GM12878 (cell line): ENCODE data around the gene RPL5. TPM values are rescaled to one million over a fixed set of nuclear protein-coding genes. Genes with fewer than 3 reads are reported as not detected.
A peak's percentile ranks its signal among the peaks of the same experiment; 100 is the strongest.

Experiments
- BMI1 ChIP-seq: fragments of 450-650 bp; IDR thresholded peaks from 2 replicates; pipeline ENCODE4 v1.6.1; 2016; ENCODE audit warnings: mild to moderate bottlenecking, moderate library complexity, borderline replicate concordance
- CREB1 ChIP-seq: IDR thresholded peaks from 2 replicates; pipeline ENCODE4 v1.6.1; 2012; ENCODE audit warnings: low read depth, mild to moderate bottlenecking, inconsistent platforms
- CREM ChIP-seq: IDR thresholded peaks from 2 replicates; pipeline ENCODE4 v1.6.1; 2014; ENCODE audit warnings: antibody characterized with exemption, low read depth
- DPF2 ChIP-seq: fragments of 450-650 bp; IDR thresholded peaks from 2 replicates; pipeline ENCODE4 v1.6.1; 2017; ENCODE audit warnings: mild to moderate bottlenecking
- EGR1 ChIP-seq, 2 experiments: IDR thresholded peaks; 1 replicate in 1 of 2; 2 replicates in 1 of 2; pipeline ENCODE4 v1.6.1; 2011 to 2012; ENCODE audit warnings: low read depth in 2 of 2, low read length in 2 of 2, borderline replicate concordance in 1 of 2, mild to moderate bottlenecking in 1 of 2, moderate library complexity in 1 of 2
- EZH2 ChIP-seq: IDR thresholded peaks from 2 replicates; pipeline ENCODE4 v1.6.1; 2012; ENCODE audit warnings: low read depth, mild to moderate bottlenecking, control low read depth, inconsistent platforms, low read length, borderline replicate concordance; ENCODE audit not compliant: control insufficient read depth
- GATAD2B ChIP-seq: fragments of 450-650 bp; conservative IDR thresholded peaks from 2 replicates; pipeline ENCODE4 v1.6.1; 2017; ENCODE audit warnings: low read depth, mild to moderate bottlenecking, moderate library complexity
- HDAC6 ChIP-seq: fragments of 200-600 bp; sonication (generic); IDR thresholded peaks from one replicate; pipeline ENCODE4 v1.8.0; 2017; ENCODE audit warnings: antibody characterized with exemption; ENCODE audit not compliant: unreplicated experiment
- IKZF1 ChIP-seq: fragments of 450-650 bp; conservative IDR thresholded peaks from 2 replicates; pipeline ENCODE4 v1.6.1; 2017; ENCODE audit warnings: antibody characterized with exemption, mild to moderate bottlenecking
- PAX5 ChIP-seq: IDR thresholded peaks from 2 replicates; pipeline ENCODE4 v1.6.1; 2011; ENCODE audit warnings: low read depth, low read length, borderline replicate concordance
- POLR2A ChIP-seq: IDR thresholded peaks from 2 replicates; pipeline ENCODE4 v1.6.1; 2011; ENCODE audit warnings: low read depth, mild to moderate bottlenecking, low read length
- RCOR1 ChIP-seq: conservative IDR thresholded peaks from 2 replicates; pipeline ENCODE4 v1.6.1; 2012; ENCODE audit warnings: low read depth, low read length, improper control_type of control experiment
- RUNX3 ChIP-seq: IDR thresholded peaks from 2 replicates; pipeline ENCODE4 v1.6.1; 2012; ENCODE audit warnings: low read length, inconsistent platforms
- SIX5 ChIP-seq: IDR thresholded peaks from 2 replicates; pipeline ENCODE4 v1.6.1; 2011; ENCODE audit warnings: mild to moderate bottlenecking, low read depth, low read length, moderate library complexity; ENCODE audit not compliant: severe bottlenecking
- STAT1 ChIP-seq: fragments of 450-650 bp; conservative IDR thresholded peaks from 2 replicates; pipeline ENCODE4 v1.6.1; 2014; ENCODE audit warnings: antibody characterized with exemption, mild to moderate bottlenecking
- YY1 ChIP-seq: IDR thresholded peaks from 2 replicates; pipeline ENCODE4 v1.6.1; 2011; ENCODE audit warnings: low read depth, mild to moderate bottlenecking, low read length
- ZNF207 ChIP-seq: fragments of 450-650 bp; IDR thresholded peaks from 2 replicates; pipeline ENCODE4 v1.6.1; 2014; ENCODE audit warnings: antibody characterized with exemption, mild to moderate bottlenecking, borderline replicate concordance
- polyA plus RNA-seq, 11 experiments: library from polyadenylated mRNA; depleted of rRNA in 4 of 11; unstranded in 6 of 11; stranded (reverse) in 5 of 11; fragments of >200 nt; fragmentation: Nextera tagmentation in 4 of 11; fragmentation: Illumina TruSeq in 1 of 11; extraction: Ambion mirVana in 4 of 11; extraction: Trizol in 1 of 11; gene quantifications; 1 replicate in 1 of 11; 2 replicates in 10 of 11; pipeline versions ENCODE4 v1.2.1 to v1.2.3, GENCODE V29; 2011 to 2016; ENCODE audit warnings: inconsistent platforms in 2 of 11, missing spikeins in 2 of 11, low read depth in 1 of 11
- total RNA-seq, 4 experiments: library from RNA; depleted of rRNA in 3 of 4; stranded (reverse); fragments of >200 nt in 3 of 4; fragmentation: Illumina TruSeq in 1 of 4; extraction: Trizol in 1 of 4; gene quantifications; 2 replicates each; pipeline versions ENCODE4 v1.2.1 to v1.2.3, GENCODE V29; 2013 to 2021
- TF ChIP-seq, protein P1 (sequence below): IDR thresholded peaks from 2 replicates; pipeline ENCODE4 v1.6.1; 2011; ENCODE audit warnings: low read depth, mild to moderate bottlenecking, low read length, moderate library complexity, borderline replicate concordance; ENCODE audit errors: extremely low read depth
- TF ChIP-seq, protein P2 (sequence below): IDR thresholded peaks from 2 replicates; pipeline ENCODE4 v1.6.1; 2011; ENCODE audit warnings: borderline replicate concordance, low read depth, mild to moderate bottlenecking, moderate library complexity, mixed read lengths, low read length; ENCODE audit not compliant: insufficient read depth; ENCODE audit errors: extremely low read length
- TF ChIP-seq, protein P3 (sequence below): fragments of 450-650 bp; IDR thresholded peaks from 2 replicates; pipeline ENCODE4 v1.6.1; 2018; ENCODE audit warnings: borderline replicate concordance, mild to moderate bottlenecking; ENCODE audit not compliant: partially characterized antibody
- TF ChIP-seq, protein P4 (sequence below): fragments of 450-650 bp; IDR thresholded peaks from 2 replicates; pipeline ENCODE4 v1.6.1; 2017; ENCODE audit warnings: mild to moderate bottlenecking, moderate library complexity

Gene RPL5
- total and polyA plus RNA-seq, 10 of the 15 experiments (the other 5 are each of a cell fraction or from before 2014, with no cell fraction given) = 1,685 to 6,047 (median 2,601) TPM

DNA sequence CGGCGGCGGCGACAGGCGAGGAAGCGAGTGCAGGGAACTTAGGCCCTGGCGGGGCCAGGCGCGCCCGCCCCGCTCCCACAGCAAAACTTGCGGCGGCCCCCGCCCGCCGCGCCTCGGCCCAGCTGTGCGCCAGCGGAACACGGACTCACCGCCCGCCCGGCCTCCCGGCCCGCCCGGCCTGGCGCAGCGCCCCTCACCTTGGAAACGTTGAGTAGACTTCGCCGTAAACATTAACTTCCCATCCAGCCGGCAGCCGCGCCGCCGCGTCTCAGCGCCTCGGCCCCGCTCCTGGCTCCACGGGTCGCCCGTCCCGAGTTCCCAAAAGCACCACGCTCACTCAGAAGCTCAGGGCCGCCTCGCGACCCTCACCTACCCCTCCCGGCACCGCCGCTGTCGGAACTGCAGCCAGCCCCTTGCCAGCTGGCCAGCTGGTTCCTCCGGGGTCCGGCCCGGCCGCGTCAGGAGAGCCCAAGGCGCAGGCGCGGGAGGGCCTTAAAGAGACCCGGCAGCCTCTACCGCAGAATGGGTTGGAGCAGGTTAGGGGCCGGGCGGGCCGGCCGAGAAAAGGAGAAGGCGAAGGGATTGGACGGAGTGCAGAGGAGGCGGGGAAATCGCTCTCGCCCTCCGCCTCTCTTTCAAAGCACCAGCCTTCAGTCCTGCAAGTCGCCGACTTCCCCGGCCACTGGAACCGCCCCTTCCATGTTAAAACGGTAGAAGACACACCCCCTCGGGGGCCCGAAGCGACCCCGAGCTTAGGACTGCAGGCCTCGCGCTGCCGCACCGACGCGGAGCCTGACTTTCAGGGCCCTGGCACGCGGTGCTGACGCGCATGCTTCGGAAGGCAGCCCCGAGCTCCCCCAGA lies 47.0 kb upstream of the RPL5 start, which contains the start of gene EVI5 (continued):
- TF ChIP-seq RCOR1 (no peak), HDAC6 (no peak), YY1 (0 out of 2 replicates have a peak, but pooled peaks have one; percentile 21), POLR2A (peak; percentile 79), PAX5 (no peak), IKZF1 (peak; percentile 42), CREM (peak; percentile 68; the same call in 1 of the 2 replicates), DPF2 (peak; percentile 61), ZNF207 (no peak), STAT1 (no peak), CREB1 (peak; percentile 72), EGR1 (IDR thresholded peaks at IDR 0.05; ENCODE audit: borderline replicate concordance in 1 of 2, low read depth in 2 of 2, low read length in 2 of 2) (no peak), GATAD2B (peak; percentile 59), BMI1 (no peak), SIX5 (no peak), EZH2 (no peak), RUNX3 (peak; percentile 26; the same call in 1 of the 2 replicates)
- TF ChIP-seq, protein P1, sequence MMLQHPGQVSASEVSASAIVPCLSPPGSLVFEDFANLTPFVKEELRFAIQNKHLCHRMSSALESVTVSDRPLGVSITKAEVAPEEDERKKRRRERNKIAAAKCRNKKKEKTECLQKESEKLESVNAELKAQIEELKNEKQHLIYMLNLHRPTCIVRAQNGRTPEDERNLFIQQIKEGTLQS = no peak
- TF ChIP-seq, protein P2, sequence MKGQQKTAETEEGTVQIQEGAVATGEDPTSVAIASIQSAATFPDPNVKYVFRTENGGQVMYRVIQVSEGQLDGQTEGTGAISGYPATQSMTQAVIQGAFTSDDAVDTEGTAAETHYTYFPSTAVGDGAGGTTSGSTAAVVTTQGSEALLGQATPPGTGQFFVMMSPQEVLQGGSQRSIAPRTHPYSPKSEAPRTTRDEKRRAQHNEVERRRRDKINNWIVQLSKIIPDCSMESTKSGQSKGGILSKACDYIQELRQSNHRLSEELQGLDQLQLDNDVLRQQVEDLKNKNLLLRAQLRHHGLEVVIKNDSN = no peak
- TF ChIP-seq, protein P3, sequence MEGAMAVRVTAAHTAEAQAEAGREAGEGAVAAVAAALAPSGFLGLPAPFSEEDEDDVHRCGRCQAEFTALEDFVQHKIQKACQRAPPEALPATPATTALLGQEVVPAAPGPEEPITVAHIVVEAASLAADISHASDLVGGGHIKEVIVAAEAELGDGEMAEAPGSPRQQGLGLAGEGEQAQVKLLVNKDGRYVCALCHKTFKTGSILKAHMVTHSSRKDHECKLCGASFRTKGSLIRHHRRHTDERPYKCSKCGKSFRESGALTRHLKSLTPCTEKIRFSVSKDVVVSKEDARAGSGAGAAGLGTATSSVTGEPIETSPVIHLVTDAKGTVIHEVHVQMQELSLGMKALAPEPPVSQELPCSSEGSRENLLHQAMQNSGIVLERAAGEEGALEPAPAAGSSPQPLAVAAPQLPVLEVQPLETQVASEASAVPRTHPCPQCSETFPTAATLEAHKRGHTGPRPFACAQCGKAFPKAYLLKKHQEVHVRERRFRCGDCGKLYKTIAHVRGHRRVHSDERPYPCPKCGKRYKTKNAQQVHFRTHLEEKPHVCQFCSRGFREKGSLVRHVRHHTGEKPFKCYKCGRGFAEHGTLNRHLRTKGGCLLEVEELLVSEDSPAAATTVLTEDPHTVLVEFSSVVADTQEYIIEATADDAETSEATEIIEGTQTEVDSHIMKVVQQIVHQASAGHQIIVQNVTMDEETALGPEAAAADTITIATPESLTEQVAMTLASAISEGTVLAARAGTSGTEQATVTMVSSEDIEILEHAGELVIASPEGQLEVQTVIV = no peak
- TF ChIP-seq, protein P4, sequence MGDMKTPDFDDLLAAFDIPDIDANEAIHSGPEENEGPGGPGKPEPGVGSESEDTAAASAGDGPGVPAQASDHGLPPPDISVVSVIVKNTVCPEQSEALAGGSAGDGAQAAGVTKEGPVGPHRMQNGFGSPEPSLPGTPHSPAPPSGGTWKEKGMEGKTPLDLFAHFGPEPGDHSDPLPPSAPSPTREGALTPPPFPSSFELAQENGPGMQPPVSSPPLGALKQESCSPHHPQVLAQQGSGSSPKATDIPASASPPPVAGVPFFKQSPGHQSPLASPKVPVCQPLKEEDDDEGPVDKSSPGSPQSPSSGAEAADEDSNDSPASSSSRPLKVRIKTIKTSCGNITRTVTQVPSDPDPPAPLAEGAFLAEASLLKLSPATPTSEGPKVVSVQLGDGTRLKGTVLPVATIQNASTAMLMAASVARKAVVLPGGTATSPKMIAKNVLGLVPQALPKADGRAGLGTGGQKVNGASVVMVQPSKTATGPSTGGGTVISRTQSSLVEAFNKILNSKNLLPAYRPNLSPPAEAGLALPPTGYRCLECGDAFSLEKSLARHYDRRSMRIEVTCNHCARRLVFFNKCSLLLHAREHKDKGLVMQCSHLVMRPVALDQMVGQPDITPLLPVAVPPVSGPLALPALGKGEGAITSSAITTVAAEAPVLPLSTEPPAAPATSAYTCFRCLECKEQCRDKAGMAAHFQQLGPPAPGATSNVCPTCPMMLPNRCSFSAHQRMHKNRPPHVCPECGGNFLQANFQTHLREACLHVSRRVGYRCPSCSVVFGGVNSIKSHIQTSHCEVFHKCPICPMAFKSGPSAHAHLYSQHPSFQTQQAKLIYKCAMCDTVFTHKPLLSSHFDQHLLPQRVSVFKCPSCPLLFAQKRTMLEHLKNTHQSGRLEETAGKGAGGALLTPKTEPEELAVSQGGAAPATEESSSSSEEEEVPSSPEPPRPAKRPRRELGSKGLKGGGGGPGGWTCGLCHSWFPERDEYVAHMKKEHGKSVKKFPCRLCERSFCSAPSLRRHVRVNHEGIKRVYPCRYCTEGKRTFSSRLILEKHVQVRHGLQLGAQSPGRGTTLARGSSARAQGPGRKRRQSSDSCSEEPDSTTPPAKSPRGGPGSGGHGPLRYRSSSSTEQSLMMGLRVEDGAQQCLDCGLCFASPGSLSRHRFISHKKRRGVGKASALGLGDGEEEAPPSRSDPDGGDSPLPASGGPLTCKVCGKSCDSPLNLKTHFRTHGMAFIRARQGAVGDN = peak; percentile 91
